ENCODE measurements around the gene COL18A1.
A peak's percentile ranks its signal among the peaks of the same experiment; 100 is the strongest.

Gene COL18A1

GRCh38 chr21:45536301-45537081 is 131.5 kb downstream of the COL18A1 start:
- no peak for DNase-seq (ENCODE audit: low read depth)

- no peak for DNase-seq (ENCODE audit: low read depth)
Observed at GRCh38 chr21:45537111-45537745, 132.3 kb downstream of the COL18A1 start.

- no peak for DNase-seq (ENCODE audit: low read depth)
Observed at GRCh38 chr21:45537746-45538291, 132.9 kb downstream of the COL18A1 start.

- no peak for DNase-seq (ENCODE audit: low read depth)
Observed at GRCh38 chr21:45538381-45539045, 133.5 kb downstream of the COL18A1 start.

- DNase-seq (ENCODE audit: low read depth): no peak
Observed at GRCh38 chr21:45539046-45539795, 134.3 kb downstream of the COL18A1 start.

GRCh38 chr21:45539796-45540600 is 135.0 kb downstream of the COL18A1 start:
- no peak for DNase-seq (ENCODE audit: low read depth)

- DNase-seq (ENCODE audit: low read depth): no peak
Observed at GRCh38 chr21:45540601-45540970, 135.6 kb downstream of the COL18A1 start.

GRCh38 chr21:45541221-45542039 is 136.5 kb downstream of the COL18A1 start:
- no peak for DNase-seq (ENCODE audit: low read depth)

GRCh38 chr21:45542242-45542666 is 137.3 kb downstream of the COL18A1 start, which contains the start of gene SLC19A1:
TSS of gene SLC19A1 (minus strand) at chr21:45542440. CDS start at chr21:45537959, 4,481 bp downstream.
- DNase-seq (ENCODE audit: low read depth): peak; percentile 24

- no peak for DNase-seq (ENCODE audit: low read depth)
Observed at GRCh38 chr21:45542667-45543370, 137.9 kb downstream of the COL18A1 start.

GRCh38 chr21:45543371-45543709 is 138.4 kb downstream of the COL18A1 start:
- no peak for DNase-seq (ENCODE audit: low read depth)

- DNase-seq (ENCODE audit: low read depth): no peak
Observed at GRCh38 chr21:45543710-45544448, 138.9 kb downstream of the COL18A1 start.

GRCh38 chr21:45544449-45545235 is 139.7 kb downstream of the COL18A1 start:
- no peak for DNase-seq (ENCODE audit: low read depth)

- DNase-seq (ENCODE audit: low read depth): no peak
Observed at GRCh38 chr21:45545236-45545570, 140.2 kb downstream of the COL18A1 start.

- no peak for DNase-seq (ENCODE audit: low read depth)
Observed at GRCh38 chr21:45545691-45546531, 140.9 kb downstream of the COL18A1 start.

GRCh38 chr21:45546636-45547544 is 141.9 kb downstream of the COL18A1 start:
- no peak for DNase-seq (ENCODE audit: low read depth)

Data from GM04504 (cell line).